ENCODE measurements around the gene CPA1.

CPA1 gene

DNA sequence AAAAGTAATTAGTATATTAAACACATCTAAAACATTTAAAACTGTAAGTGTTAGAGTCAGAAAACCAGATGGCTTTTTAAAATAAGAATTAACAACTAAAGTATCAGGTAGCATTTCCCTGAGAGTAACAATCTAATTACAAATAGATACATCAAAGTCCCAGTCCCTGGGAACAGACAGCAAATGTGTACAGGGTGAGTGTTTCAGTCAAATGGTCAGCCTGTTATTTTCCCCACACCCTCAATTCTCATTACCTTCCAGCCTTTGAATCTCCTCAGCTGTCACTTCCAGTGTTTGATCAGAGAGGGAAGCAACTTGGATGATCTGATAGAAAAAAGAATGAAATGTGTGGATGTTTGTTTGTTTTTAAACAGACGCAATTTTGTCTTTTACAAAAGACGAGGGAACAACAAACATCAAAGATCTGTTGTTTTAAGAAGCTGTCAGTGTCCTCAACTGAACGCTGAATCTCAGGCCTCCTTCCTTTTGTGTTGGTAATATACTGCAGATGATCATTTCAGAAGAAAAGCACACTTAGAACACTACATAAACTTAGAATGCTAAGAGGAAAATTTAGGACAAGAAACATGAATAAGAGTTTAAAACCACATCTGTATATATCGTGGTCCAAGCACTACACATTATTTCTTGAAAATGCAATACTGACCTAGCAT, 30.7 kb downstream of the CPA1 start:
- Histone ChIP-seq H3K36me3 (no peaks in the 10 kb centered on the region), H3K27ac (no peak overlapping the region), H3K4me3 (ENCODE audit: low read depth in 1 of 2, low read length in 1 of 2) (no peak overlapping the region), H3K27me3 (no peaks in the 10 kb centered on the region), H3K4me1 (ENCODE audit: control insufficient read depth in 1 of 2, insufficient read depth in 1 of 2, low read depth in 1 of 2, low read length in 1 of 2) (peaks cover 12 to 14% of the 10 kb centered on the region in 2 experiments), H3K9me3 (no peaks in the 10 kb centered on the region)
- TF ChIP-seq, protein P1, sequence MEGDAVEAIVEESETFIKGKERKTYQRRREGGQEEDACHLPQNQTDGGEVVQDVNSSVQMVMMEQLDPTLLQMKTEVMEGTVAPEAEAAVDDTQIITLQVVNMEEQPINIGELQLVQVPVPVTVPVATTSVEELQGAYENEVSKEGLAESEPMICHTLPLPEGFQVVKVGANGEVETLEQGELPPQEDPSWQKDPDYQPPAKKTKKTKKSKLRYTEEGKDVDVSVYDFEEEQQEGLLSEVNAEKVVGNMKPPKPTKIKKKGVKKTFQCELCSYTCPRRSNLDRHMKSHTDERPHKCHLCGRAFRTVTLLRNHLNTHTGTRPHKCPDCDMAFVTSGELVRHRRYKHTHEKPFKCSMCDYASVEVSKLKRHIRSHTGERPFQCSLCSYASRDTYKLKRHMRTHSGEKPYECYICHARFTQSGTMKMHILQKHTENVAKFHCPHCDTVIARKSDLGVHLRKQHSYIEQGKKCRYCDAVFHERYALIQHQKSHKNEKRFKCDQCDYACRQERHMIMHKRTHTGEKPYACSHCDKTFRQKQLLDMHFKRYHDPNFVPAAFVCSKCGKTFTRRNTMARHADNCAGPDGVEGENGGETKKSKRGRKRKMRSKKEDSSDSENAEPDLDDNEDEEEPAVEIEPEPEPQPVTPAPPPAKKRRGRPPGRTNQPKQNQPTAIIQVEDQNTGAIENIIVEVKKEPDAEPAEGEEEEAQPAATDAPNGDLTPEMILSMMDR (IDR thresholded peaks at IDR 0.05) = no peak

DNA sequence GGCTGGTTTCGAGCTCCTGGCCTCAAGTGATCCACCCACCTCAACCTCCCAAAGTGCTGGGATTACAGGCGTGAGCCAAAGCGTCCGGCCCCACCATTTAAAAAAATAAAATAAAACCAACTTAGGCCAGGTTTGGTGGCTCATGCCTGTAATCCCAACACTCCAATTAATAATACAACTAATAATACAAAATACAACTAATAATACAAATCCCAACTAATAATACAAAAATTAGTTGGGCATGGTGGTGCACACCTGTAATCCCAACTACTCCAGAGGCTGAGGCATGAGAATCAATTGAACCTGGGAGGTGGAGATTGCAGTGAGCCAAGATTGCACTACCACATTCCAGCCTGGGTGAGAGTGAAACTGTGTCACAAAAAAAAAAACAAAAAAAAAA, 32.9 kb downstream of the CPA1 start:
- Histone ChIP-seq H3K36me3 (no peaks in the 10 kb centered on the region), H3K4me1 (ENCODE audit: control insufficient read depth in 1 of 2, insufficient read depth in 1 of 2, low read depth in 1 of 2, low read length in 1 of 2) (peaks cover 14 to 21% of the 10 kb centered on the region in 2 experiments), H3K9me3 (no peaks in the 10 kb centered on the region), H3K4me3 (ENCODE audit: low read depth in 1 of 2, low read length in 1 of 2) (no peak overlapping the region), H3K27ac (no peak overlapping the region), H3K27me3 (peaks cover 5% of the 10 kb centered on the region)
- TF ChIP-seq, protein P1 (IDR thresholded peaks at IDR 0.05) = no peak

DNA sequence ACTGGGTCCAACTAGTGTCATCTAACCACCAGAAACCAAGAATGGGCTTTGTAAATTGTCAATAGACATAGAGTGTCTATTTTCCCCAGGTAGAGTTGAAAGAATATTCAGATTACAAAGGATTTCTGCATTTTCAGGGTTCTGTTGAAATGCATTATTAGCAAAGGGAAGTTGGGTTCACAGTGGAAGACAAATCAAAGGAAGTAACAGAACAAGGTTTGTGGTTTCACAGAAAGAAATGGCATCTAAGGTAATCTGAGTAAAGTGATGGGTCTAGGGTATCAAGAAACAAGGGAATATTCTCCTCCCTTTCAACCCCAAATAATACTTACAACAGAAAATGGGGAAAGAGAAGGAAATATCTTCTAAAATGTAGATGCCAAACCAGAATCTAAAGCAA, 34.7 kb downstream of the CPA1 start:
- Histone ChIP-seq H3K27me3 (peaks cover 5% of the 10 kb centered on the region), H3K4me1 (ENCODE audit: control insufficient read depth in 1 of 2, insufficient read depth in 1 of 2, low read depth in 1 of 2, low read length in 1 of 2) (peaks cover 24 to 38% of the 10 kb centered on the region in 2 experiments), H3K9me3 (no peaks in the 10 kb centered on the region), H3K36me3 (no peaks in the 10 kb centered on the region), H3K4me3 (ENCODE audit: low read depth in 1 of 2, low read length in 1 of 2) (no peak overlapping the region), H3K27ac (no peak overlapping the region)
- TF ChIP-seq, protein P1 (IDR thresholded peaks at IDR 0.05) = no peak

DNA sequence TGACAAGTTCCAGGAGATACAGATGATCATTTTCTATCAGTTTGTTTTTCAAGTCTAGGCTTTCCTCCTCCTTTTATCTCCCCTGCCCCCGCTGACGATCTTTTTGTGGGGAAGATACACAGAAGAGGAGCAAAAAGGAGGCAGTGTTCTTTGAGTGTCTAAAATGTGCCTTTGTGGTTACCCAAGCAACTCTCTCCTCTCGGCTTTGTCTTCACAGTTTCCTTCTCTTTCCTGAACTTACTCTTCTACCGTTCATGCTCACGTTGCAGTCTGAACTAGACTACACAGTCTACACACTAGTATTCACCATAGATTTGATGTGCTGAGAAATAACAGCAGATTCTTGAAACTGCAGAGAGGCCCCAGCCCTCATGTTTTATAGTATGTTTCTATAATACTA, 36.9 kb downstream of the CPA1 start:
- H3K27ac ChIP-seq = no peak overlapping the region
- H3K36me3 ChIP-seq = no peaks in the 10 kb centered on the region
- TF ChIP-seq, protein P1 (IDR thresholded peaks at IDR 0.05) = no peak
- peaks cover 24 to 38% of the 10 kb centered on the region in 2 experiments for H3K4me1 ChIP-seq (ENCODE audit: control insufficient read depth in 1 of 2, insufficient read depth in 1 of 2, low read depth in 1 of 2, low read length in 1 of 2)
- H3K27me3 ChIP-seq = peaks cover 5% of the 10 kb centered on the region
- no peak overlapping the region for H3K4me3 ChIP-seq (ENCODE audit: low read depth in 1 of 2, low read length in 1 of 2)
- H3K9me3 ChIP-seq = no peaks in the 10 kb centered on the region

DNA sequence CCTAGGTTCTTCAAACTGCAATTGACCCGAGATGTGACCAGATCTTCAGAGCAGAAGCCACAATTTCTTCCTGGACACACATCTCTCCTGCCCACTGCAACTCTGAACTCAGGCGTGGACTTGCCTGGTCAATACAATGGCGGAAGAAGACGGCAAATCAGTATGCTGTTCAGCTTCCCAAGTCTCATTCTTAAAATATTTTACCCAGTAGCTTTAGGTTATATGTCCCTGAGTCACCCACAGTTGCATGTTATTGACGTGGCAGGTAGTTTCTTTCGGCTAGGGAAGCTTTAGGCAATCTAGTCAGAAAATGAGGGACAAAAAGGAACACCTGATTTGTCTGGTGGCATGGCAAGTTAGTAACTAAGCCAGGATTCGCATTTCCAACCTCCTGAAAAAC, 38.0 kb downstream of the CPA1 start:
- H3K27me3 ChIP-seq = peaks cover 5% of the 10 kb centered on the region
- no peaks in the 10 kb centered on the region for H3K9me3 ChIP-seq
- H3K27ac ChIP-seq = no peak overlapping the region
- TF ChIP-seq, protein P1 (IDR thresholded peaks at IDR 0.05) = no peak
- no peaks in the 10 kb centered on the region for H3K36me3 ChIP-seq
- no peak overlapping the region for H3K4me3 ChIP-seq (ENCODE audit: low read depth in 1 of 2, low read length in 1 of 2)
- peaks cover 24 to 38% of the 10 kb centered on the region in 2 experiments for H3K4me1 ChIP-seq (ENCODE audit: control insufficient read depth in 1 of 2, insufficient read depth in 1 of 2, low read depth in 1 of 2, low read length in 1 of 2)

Data from neutrophil (primary cell).